NT2/D1 (cell line): ENCODE results near the gene ANGPT4.

Source experiments
- YY1 ChIP-seq: IDR thresholded peaks from 2 replicates; pipeline ENCODE4 v1.6.1; 2011; ENCODE audit not compliant: insufficient read length, insufficient read depth
- ZNF274 ChIP-seq: IDR thresholded peaks from 2 replicates; pipeline ENCODE4 v1.6.1; 2011; ENCODE audit warnings: mild to moderate bottlenecking, low read depth, low read length

- TF ChIP-seq YY1 (no peak), ZNF274 (no peak)
Observed at GRCh38 chr20:909641-910040, 6.5 kb downstream of the ANGPT4 start.
